NB4 (cell line): ENCODE data around the gene PSMD13.

ENCODE experiments used
- CTCF ChIP-seq: IDR thresholded peaks from one replicate; pipeline ENCODE4 v1.5.1; 2012; ENCODE audit warnings: low read depth, low read length
- MAX ChIP-seq: IDR thresholded peaks from 2 replicates; pipeline ENCODE4 v1.6.1; 2011; ENCODE audit warnings: low read depth, low read length
- MYC ChIP-seq: IDR thresholded peaks from 2 replicates; pipeline ENCODE4 v1.6.1; 2011; ENCODE audit warnings: low read depth, low read length
- POLR2A ChIP-seq: IDR thresholded peaks from 2 replicates; pipeline ENCODE4 v1.6.1; 2011; ENCODE audit warnings: mild to moderate bottlenecking; ENCODE audit not compliant: insufficient read length; ENCODE audit errors: extremely low read depth

GRCh38 chr11:270451-271318, 33.9 kb downstream of the PSMD13 start:
- TF ChIP-seq CTCF (no peak), POLR2A (no peak), MAX (no peak), MYC (no peak)
